ENCODE measurements around the gene GFPT2.

Gene GFPT2

DNA sequence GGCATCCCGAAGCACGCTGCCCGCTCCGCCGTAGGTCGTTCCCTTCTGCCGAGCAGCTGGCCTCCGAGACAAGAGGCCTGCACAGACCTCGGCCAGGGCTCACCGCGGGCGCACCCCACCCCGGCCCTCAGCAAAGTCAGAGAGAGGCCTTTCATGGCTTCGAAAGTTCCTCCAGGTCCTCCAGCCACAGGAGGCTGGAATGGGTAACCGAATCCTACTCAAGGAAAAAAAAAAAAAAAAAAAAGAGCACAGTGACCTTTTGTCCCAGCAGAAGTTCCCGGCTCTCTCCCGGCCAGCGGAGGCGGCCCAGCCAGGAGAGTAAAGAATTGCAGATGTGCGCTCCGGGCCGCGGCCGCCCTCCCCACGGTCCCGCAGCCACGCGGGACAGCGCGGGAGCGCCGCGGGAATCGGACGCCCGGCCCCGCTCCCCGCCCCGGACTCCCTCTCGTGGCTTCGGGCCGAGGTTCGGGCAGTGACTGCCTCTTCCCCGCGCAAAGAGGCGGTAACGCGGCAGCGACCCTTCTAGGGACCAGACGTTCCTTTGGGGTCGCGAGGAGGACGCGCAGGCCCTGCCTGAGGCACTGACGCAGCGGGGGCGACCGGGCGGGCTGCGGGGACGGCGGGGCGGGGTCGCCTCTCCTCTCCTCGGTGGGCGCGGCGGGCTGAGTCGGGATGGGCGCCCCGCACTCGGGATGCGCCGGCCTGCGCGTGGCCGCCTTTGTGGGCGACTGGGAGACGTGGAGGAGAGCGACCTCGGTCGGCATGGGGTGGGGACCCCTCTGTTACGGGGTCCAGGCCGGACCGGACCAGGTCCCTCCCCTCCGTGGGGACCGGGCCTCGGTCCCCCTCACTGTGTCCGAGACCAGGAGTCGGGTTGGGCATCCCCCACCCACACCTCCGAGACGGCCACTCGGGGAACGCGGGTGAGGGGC, 754 bp downstream of the GFPT2 start:
- DNase-seq (ENCODE audit: low read depth in 1 of 2, low spot score in 1 of 2), result no peak

DNA sequence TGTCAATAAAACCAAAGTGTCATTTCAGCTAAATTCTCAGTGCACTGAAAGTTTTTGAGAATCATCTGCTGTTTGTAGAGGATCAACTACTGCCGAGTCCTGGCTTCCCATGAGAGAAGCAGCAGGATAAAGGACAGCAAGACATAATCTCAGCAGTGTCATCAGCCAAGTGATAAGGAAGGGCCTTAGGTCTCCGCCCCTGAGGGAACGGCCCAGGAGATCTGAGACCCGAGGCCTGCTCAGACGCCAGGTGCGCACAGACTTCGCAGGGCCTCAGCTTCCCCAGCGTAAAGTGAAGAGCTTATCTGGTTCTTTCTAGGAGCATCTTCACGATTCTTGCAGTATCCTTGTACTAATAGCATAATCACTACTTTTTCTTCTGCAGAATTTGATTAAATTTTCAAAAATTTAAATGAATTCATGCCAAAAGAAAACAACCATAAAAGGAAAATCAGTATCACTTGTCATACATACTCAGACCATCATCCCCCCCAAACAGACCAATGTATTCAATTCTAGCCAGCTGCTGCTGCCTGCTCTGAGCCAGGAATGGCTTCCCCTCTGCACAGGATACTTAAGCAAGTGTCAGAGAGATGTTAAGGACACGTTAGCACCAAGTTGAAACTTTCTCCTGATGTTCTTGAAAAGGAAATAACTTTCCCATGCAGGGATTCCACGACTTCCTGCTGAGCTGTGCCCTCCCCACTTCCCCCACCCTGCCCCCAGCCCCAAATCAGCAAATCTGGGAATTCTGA, 2.2 kb downstream of the GFPT2 start:
- no peak for DNase-seq (ENCODE audit: low read depth in 1 of 2, low spot score in 1 of 2)

DNA sequence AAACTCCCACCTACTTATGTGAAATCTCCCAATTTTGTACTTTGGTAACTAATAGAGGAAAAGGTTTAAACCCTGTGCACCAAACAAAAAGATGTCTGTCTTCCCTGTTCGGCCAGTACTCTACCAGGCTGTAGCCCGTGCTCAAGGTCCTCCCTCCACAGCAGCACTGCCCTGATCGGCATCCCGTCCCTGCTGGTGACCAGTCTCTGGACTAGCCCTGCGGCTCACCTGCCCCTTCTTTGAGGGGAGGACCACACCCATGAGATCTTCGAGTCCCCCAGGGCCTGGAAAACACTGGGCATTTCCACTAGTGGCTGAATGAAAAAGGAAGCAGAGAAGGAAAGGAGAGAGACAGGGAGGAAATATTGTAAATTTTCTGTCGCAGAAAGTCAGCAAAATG, 2.8 kb downstream of the GFPT2 start:
- no peak for DNase-seq (ENCODE audit: low read depth in 1 of 2, low spot score in 1 of 2)

DNA sequence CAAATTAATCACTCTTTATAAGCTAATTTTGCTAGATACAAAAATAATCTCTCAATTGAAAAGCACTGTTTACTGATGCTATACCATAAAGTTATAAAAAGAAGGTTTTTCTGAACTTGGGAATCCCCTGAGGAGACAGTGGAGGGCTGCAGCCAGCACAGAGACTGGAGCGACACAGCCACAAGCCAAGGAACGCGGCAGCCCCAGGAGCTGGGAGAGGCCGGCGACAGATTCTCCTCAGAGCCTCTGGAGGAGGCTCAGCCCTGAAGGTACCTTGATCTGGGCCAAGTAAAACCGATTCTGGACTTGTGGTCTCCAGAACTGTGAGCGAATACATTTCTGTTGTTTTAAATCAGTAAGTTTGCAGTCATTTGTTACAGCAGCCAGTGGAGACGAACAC, 3.7 kb downstream of the GFPT2 start:
- no peak for DNase-seq (ENCODE audit: low read depth in 1 of 2, low spot score in 1 of 2)

DNA sequence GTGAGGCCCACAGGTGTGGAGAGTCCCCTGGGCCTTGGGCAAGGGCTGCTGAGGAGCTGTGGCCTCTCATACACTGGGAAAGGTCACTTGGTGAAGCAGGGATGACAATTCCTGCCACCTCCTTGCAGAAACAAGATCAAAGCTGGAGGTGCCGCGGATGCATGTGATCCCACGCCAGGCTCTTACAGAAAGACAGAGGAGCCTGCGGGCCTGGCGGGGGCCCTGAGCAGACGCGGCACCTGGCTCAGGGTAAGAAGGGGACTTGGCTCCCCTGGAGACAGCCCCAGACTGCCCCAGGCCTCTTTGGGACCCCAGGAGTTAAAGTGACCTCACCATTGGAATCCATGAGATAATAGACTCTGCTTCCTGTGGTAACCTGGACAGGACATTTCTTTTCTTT, 4.8 kb downstream of the GFPT2 start:
- DNase-seq (ENCODE audit: low read depth in 1 of 2, low spot score in 1 of 2), result no peak

DNA sequence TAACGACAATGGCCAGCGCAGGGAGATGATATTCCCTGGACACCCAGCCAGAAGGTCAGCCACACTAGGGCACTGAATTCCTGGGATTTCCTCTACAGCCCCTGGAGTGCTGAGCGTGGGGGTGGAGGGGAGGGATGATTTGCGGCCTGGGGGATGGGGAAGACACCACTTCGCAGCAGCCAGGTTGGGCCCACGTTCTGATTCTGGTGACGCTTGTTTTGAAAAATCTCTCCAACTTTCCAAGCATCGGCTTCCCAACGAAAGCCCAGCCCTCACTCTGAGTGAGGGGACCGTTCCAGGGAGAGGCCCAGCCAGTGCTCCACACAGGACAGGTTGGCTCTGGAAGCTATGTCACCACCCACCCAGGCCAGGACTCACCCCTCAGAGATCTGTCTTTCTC, 5.4 kb downstream of the GFPT2 start:
- no peak for DNase-seq (ENCODE audit: low read depth in 1 of 2, low spot score in 1 of 2)

DNA sequence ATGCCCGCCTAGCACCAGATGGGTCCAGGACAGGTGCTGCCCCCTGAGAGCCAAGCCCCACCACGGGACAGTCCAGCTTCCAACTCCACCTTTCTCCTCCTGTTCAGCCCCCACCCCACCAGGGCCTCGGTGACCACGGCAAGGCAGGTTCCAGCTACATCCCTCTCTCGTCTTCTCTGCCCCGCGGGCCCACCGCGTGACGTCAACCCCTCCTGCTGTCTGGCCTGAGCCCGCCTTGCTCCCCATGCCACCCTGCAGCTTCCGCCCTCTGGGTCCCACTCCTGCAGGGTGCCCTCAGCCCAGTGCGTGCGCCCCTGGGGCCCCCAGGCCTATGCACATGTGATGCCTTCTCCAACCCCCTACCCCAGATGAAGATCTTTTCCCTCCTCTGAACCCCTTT, 6.8 kb downstream of the GFPT2 start:
- no peak for DNase-seq (ENCODE audit: low read depth in 1 of 2, low spot score in 1 of 2)

DNA sequence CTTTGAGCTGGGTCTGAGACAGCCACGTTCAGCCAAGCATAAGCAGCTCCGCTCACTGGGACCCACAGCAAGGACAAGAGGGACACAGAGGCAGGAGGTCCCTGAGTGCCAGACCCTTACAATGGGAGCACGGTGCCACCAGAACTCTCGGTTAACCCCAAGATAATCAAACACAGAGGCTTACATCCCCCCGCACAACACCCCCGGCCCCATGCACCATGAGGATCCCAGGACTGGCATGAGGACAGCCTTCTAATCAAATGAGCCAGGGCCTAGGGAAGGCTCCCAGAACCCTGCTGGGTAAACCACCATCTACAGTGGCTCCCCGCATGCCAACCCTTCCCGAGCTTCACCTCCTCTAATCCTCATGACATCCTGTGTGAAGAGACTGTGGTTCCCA, 7.4 kb downstream of the GFPT2 start:
- DNase-seq (ENCODE audit: low read depth in 1 of 2, low spot score in 1 of 2), result no peak

DNA sequence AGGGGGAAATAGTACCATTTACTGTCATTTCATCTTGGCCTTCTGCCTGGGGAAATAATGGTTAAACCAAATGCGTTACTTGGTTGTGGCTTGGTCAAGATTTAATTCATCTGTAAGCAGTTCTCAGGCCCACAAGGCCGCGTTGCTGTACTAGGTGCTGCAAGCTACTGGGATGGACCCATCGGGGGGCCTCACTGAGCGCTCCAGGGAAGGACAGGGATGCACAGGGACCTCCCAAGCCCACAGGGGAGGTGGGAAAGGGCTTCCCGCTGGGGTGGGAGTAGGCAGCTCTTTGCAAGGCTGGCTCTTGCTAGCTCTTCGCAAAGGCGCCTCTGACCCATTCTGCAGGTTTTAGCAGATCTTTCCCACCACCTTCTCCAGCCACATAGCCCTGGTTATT, 8.0 kb downstream of the GFPT2 start:
- DNase-seq (ENCODE audit: low read depth in 1 of 2, low spot score in 1 of 2), result no peak

DNA sequence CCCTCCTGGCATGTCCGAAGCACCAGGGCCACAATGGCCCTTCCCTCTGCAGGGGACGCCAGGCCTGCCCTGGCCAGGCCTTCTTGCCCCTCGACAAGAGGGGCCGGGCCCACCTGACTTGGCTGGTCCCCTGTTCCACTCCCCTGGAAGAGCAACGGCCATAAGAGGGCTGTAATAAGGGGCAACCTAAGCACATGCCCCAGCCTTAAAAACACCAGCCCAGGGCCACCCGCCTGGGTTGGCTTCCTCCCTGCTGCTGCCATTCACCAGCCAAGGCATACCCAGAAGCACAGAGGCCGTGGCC, 8.5 kb downstream of the GFPT2 start:
- DNase-seq (ENCODE audit: low read depth in 1 of 2, low spot score in 1 of 2), result no peak

DNA sequence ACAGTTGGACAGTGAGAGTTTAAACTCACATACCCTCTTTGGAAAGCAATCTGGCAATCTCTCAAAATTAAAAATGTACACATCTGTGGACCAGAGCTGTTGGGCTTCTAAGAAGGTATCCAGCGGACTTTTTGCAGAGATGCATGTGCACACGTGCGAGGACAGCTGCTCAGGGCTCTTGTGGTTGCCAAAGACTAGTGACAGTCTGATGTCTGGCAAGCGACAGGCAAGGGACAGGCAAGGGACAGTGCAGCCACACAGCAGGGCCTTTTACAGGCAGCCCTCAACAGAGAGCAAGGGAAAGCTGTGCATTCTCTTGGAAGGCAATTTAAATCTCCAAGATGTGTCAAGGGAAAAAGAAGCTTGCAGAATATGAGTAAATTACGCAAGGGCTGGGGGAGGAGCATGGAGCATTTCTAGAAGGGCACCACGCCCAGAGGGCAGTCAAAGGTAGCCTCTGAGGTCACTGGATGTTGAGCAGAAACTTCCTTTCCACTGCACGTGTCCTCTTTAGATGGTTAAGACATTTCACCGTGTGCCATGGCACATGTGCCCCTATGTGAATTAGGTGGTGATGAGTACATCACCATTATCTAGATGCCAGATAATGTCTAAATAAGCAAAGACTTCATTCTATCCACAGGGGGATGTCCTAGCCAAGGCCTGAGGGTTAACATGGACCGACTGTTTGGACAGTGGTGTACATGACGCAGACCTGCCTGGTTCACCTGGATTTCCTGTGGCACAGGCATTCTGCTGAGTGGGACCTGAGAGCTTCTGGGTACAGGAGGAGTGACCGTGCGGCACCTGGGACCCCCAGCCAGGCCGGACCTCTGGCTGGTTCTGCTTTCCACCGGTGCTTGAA, 9.1 kb downstream of the GFPT2 start:
- no peak for DNase-seq (ENCODE audit: low read depth in 1 of 2, low spot score in 1 of 2)

DNA sequence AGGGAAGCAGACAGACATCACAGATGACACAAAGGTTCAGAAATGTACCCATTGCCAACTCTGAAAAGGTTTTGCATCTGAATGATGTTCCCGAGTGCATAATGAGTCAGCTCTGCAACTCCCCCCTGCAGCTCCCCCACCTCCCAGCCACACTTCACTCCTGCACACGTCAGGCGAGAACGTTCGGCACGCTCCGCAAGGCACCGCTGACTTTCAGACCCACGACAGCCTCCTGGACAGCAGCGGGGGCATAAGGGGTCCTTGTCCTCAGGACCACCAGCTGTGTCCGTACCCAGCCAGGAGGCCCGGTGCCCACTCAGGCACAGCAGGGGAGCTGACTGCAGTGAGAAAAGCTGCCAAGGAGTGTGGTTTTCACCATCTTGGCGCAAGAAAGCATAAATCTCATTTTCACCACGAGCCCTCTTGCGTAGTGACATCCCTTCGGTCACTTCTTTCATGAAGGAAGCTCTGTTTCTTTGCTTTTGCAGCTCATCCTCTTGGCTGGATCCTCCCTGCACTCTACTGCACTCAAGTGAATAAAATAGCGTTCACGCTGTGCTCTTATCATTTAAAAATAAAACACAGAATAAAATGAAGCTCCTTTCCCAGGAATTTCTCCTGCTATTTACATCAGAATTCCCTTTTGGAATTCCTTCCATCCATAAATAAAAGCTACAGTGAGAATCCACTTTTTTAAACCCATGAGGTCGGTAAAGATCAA, 9.9 kb downstream of the GFPT2 start:
- DNase-seq (ENCODE audit: low read depth in 1 of 2, low spot score in 1 of 2), result no peak

DNA sequence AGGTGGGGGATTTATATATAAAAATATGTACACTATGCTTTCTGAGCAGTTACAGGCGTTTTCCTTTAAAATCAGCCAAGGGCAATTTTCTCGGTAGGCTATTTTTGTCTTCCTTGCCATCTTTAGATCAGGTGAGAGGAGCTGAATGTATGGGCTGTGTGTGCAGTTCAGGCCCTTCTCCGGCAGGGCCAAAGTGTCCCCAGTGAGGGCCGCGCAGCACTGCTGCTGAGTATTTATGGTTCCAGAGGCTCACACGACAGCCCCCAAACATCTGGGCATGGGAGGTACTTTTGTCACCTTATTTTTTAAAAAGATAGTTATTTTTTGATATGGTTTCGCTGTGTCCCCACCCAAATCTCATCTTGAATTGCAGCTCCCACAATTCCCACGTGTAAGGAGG, 11.5 kb downstream of the GFPT2 start:
- DNase-seq (ENCODE audit: low read depth in 1 of 2, low spot score in 1 of 2), result no peak

DNA sequence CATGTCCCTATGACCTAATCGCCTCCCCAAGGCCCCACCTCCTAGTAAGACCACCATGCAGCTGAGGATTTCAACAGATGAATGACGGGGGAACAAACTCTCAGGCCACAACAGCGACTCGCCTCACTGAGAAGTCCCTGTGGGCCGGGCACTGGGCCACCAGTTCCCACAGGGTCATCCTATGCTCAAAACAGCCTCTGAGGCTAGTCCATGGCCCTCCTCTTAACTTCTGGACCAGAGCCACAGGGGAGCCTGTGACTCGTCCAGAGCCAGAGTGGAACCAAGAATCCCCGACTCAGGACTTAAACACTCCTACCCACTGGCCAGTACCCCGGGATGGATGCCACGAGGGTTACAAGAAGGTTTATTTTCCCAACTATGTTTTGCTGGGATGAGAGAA, 12.3 kb downstream of the GFPT2 start:
- DNase-seq (ENCODE audit: low read depth in 1 of 2, low spot score in 1 of 2), result no peak

DNA sequence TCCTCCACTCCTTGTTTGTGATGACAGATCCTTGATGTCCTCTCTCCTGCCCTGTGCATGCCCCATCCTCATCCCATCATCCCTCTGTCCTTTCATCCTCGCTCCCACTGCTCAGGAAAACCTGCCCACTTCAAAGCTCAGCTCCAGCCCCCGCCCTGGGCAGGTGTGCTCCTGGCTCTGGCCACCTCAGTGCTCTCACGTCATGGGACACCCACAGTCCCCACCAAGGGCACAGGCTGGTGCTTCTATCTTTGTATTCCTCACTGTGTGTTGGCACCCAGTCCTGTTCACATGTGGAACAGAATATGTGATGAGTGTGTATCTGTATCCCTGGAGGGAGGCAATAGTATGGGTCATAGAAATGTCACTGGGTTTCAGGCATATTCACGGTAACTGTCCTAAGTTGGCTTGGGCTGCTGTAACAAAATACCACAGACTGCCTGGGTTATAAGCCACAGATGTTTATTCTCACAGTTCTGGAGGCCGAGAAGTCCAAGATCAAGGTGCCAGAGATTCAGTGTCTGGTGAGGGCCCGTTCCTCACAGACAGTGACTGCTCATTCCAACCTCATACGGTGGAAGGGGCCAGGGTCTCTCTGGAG, 13.5 kb downstream of the GFPT2 start:
- no peak for DNase-seq (ENCODE audit: low read depth in 1 of 2, low spot score in 1 of 2)

DNA sequence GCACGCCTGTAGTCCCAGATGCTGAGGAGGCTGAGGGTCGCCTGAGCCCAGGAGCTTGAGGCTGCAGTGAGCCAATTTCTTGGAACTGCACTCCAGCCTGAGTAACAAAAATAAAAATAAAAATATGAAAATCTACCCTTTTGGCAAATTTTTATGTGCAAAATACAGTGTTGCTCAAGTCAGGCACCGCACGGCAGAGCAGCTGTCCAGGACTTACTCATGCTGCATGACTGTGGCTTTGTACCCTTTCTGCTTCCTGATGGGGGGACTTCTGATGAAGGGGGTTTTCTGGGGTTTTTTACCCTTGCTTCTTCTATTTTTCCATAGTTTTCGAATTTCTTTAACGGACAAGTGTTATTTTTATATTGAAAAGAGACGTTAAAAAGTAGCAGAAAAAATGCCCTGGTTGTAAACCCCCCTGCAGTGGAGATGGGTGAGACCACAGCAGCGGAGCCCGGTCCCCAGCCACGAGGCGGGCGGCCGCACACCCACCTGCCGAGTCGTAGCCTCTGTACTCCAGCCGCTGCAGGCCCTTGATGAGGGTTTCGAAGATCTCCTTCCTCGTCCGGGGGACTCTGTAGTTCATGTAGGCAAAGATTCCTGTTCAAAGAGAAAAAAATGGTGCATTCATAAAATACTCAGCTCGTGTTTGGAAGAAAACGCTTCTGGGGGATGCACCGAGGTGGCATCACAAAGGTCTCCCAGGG, 15.0 kb downstream of the GFPT2 start:
- no peak for DNase-seq (ENCODE audit: low read depth in 1 of 2, low spot score in 1 of 2)

DNA sequence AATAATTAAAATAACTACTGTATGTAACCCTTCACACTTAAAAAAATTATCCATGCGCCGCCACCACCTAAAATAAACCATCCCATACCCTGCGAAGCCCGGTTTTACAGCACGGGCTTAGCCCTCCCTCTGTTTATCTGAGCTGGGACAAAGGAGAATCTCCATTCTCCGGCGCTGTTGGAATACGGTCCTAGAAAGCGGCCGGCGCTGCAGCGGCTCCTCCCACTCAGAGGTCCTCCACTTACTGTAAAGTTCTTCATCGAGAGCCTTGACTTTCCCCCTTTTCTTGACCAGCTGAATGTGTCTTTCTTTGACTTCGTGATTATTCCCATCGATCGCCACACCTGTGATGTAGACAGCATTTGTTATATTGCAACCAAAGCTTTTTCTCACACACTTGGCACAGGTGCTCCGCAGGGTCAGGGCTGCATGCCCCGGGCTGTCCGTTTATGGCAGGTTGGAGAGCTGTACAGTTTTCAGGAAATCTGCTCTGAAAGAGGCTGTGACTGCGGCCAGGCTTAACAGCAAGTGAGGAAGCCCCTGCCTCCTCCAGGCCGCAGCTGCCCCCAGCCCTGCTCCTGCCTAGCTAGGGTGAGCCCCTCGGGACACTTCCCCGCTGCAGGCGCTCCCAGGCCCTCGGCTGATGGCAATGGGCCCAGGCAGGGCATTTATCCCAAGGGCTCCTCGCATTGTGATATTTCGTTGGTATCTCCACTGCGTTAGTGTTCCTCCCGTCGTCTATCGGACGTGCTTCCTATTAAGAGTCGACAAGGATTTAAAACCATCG, 16.7 kb downstream of the GFPT2 start:
- no peak for DNase-seq (ENCODE audit: low read depth in 1 of 2, low spot score in 1 of 2)

DNA sequence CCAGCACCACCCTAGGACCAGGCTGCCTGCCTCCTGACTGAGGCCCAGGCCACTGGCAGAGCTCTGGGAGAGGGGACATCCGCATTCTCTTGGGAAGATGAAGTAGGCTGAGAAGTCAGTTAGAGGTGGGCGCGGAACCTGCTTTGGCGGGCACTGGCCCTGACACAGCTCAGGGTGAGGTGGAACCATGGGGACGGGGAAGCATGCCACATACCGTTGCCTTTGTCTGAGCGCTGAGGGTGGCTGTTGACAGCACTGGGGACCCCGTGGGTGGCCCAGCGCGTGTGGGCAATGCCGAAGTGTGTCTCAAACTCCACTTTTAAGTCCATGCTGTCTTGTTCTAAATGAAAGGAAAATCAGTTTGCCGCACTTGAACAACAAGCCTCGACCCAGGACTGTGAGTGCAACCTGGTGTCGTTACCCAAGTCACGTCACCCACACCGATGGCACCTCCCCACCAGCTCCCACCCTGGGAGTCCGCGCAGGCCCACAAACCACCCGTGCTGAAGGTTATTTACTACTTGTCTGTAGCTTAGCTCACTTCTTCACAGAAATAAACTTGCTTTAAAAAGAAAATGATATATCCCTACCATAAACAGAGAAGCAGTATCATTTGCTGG, 17.4 kb downstream of the GFPT2 start:
- no peak for DNase-seq (ENCODE audit: low read depth in 1 of 2, low spot score in 1 of 2)

Data from stimulated activated CD4-positive, alpha-beta T cell treated with anti-CD3 and anti-CD28 coated beads, Interleukin-15, amount 100 ng/mL, for 1 hour (primary cell).